K562 (cell line): Measurements from ENCODE around the gene CHSY1.

ENCODE experiments used
- CTCF ChIP-seq, 3 experiments: IDR thresholded peaks in 2 of 3; conservative IDR thresholded peaks in 1 of 3; 2 replicates each; pipeline ENCODE4 v1.5.1; 2011 to 2012; ENCODE audit warnings: low read length in 3 of 3, mild to moderate bottlenecking in 3 of 3, control low read depth in 2 of 3, improper control_type of control experiment in 1 of 3, inconsistent platforms in 1 of 3, low read depth in 1 of 3, mixed read lengths in 1 of 3, moderate library complexity in 1 of 3; ENCODE audit not compliant: insufficient read depth in 2 of 3
- GABPB1 ChIP-seq: sonication (generic); formaldehyde crosslinking; IDR thresholded peaks from 2 replicates; pipeline ENCODE4 v1.8.0; 2022; ENCODE audit warnings: mild to moderate bottlenecking, missing genetic modification reagents
- MYC ChIP-seq, 2 experiments: fragments of 250-450 bp in 1 of 2; sonication (Bioruptor Pico) in 1 of 2; IDR thresholded peaks; 2 replicates each; pipeline versions ENCODE4 v1.5.1 to v1.6.1; 2012 to 2021; ENCODE audit warnings: low read depth in 2 of 2, borderline replicate concordance in 1 of 2, improper control_type of control experiment in 1 of 2, low read length in 1 of 2, mild to moderate bottlenecking in 1 of 2, moderate library complexity in 1 of 2
- RBFOX2 ChIP-seq: fragments of 200-400 bp; formaldehyde crosslinking; IDR thresholded peaks from 2 replicates; pipeline ENCODE4 v1.6.1; 2017; ENCODE audit warnings: low read depth, mild to moderate bottlenecking, low read length, moderate library complexity
- USF1 ChIP-seq: sonication (generic); formaldehyde crosslinking; IDR thresholded peaks from 2 replicates; pipeline ENCODE4 v1.9.0; 2022; ENCODE audit warnings: mild to moderate bottlenecking, missing genetic modification reagents
- XRCC3 ChIP-seq: fragments of 450-650 bp; IDR thresholded peaks from 2 replicates; pipeline ENCODE4 v1.6.1; 2017; ENCODE audit warnings: mild to moderate bottlenecking, moderate library complexity
- ZBTB11 ChIP-seq, 3 experiments: fragments of 200-800 bp in 1 of 3; fragments of 250-450 bp in 1 of 3; fragments of 450-650 bp in 1 of 3; sonication (Bioruptor Pico) in 1 of 3; sonication (Bioruptor generic) in 1 of 3; formaldehyde crosslinking in 1 of 3; IDR thresholded peaks; 2 replicates each; pipeline versions ENCODE4 v1.6.1 to v1.8.0; 2016 to 2022; ENCODE audit warnings: mild to moderate bottlenecking in 2 of 3, missing genetic modification characterization in 2 of 3, missing compliant biosample characterization in 1 of 3, moderate library complexity in 1 of 3
- ZFP36 ChIP-seq: fragments of 150-350 bp; IDR thresholded peaks from 2 replicates; pipeline ENCODE4 v1.6.1; 2018; ENCODE audit warnings: low read length, low read depth; ENCODE audit not compliant: partially characterized antibody
- ZNF512 ChIP-seq: IDR thresholded peaks from 2 replicates; pipeline ENCODE4 v1.6.1; 2016; ENCODE audit warnings: missing genetic modification characterization, missing compliant biosample characterization
- TF ChIP-seq, protein P1 (sequence below): fragments of 250-450 bp; sonication (Bioruptor Pico); IDR thresholded peaks from 2 replicates; pipeline ENCODE4 v1.4.0; 2020; ENCODE audit warnings: mild to moderate bottlenecking, moderate library complexity

GRCh38 chr15:101210058-101210457 is 41.8 kb downstream of the CHSY1 start:
- no peak for TF ChIP-seq ZBTB11 (CRISPR knock-in tag; IDR thresholded peaks at IDR 0.05)
- no peak for TF ChIP-seq USF1 (CRISPR knock-in tag)
- no peak for TF ChIP-seq XRCC3
- no peak for TF ChIP-seq GABPB1 (CRISPR knock-in tag)
- no peak for TF ChIP-seq ZFP36
- TF ChIP-seq ZNF512, result no peak
- no peak for TF ChIP-seq CTCF (IDR thresholded peaks at IDR 0.05 in 2 of 3, conservative IDR thresholded peaks at IDR 0.05 in 1 of 3; ENCODE audit: insufficient read depth in 2 of 3, low read depth in 1 of 3, low read length in 3 of 3)
- TF ChIP-seq MYC (IDR thresholded peaks at IDR 0.05; ENCODE audit: low read depth, low read length), result no peak
- TF ChIP-seq MYC (CRISPR knock-in tag; IDR thresholded peaks at IDR 0.05; ENCODE audit: borderline replicate concordance, low read depth), result no peak
- TF ChIP-seq RBFOX2, result no peak
- TF ChIP-seq, protein P1, sequence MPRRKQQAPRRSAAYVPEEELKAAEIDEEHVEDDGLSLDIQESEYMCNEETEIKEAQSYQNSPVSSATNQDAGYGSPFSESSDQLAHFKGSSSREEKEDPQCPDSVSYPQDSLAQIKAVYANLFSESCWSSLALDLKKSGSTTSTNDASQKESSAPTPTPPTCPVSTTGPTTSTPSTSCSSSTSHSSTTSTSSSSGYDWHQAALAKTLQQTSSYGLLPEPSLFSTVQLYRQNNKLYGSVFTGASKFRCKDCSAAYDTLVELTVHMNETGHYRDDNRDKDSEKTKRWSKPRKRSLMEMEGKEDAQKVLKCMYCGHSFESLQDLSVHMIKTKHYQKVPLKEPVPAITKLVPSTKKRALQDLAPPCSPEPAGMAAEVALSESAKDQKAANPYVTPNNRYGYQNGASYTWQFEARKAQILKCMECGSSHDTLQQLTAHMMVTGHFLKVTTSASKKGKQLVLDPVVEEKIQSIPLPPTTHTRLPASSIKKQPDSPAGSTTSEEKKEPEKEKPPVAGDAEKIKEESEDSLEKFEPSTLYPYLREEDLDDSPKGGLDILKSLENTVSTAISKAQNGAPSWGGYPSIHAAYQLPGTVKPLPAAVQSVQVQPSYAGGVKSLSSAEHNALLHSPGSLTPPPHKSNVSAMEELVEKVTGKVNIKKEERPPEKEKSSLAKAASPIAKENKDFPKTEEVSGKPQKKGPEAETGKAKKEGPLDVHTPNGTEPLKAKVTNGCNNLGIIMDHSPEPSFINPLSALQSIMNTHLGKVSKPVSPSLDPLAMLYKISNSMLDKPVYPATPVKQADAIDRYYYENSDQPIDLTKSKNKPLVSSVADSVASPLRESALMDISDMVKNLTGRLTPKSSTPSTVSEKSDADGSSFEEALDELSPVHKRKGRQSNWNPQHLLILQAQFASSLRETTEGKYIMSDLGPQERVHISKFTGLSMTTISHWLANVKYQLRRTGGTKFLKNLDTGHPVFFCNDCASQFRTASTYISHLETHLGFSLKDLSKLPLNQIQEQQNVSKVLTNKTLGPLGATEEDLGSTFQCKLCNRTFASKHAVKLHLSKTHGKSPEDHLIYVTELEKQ, result no peak
